HG03108 (cell line): ENCODE results near the gene CES5A.
"Not testable (repeated sequence)": the region's sequence is repeated elsewhere in the genome, so short reads cannot be mapped to it uniquely, and the experiment has no call there.

Experiments used
- ATAC-seq: cut with Tn5 transposase; IDR thresholded peaks from one replicate; pipeline ENCODE4 v1.9.1; 2021; ENCODE audit warnings: moderate library complexity; ENCODE audit not compliant: unreplicated experiment

The CES5A gene

GRCh38 chr16:55832425-55832772 lies 42.8 kb downstream of the CES5A start:
- no peak for ATAC-seq

- ATAC-seq, result no peak
Measured at GRCh38 chr16:55830658-55831294, 44.4 kb downstream of the CES5A start.

GRCh38 chr16:55829232-55829631 lies 45.9 kb downstream of the CES5A start:
- not testable (repeated sequence) for ATAC-seq

- no peak for ATAC-seq
Measured at GRCh38 chr16:55828680-55829079, 46.5 kb downstream of the CES5A start.

- ATAC-seq, result no peak
Measured at GRCh38 chr16:55825115-55825728, 50.0 kb downstream of the CES5A start.

- no peak for ATAC-seq
Measured at GRCh38 chr16:55824473-55825000, 50.6 kb downstream of the CES5A start.

GRCh38 chr16:55822280-55822810 lies 52.8 kb downstream of the CES5A start:
- no peak for ATAC-seq

GRCh38 chr16:55821210-55821609 lies 54.0 kb downstream of the CES5A start:
- ATAC-seq, result no peak

- no peak for ATAC-seq
Measured at GRCh38 chr16:55820615-55821014, 54.6 kb downstream of the CES5A start.

GRCh38 chr16:55817236-55817912 lies 57.8 kb downstream of the CES5A start:
- ATAC-seq, result no peak

GRCh38 chr16:55816222-55816621 lies 59.0 kb downstream of the CES5A start:
- not testable (repeated sequence) for ATAC-seq

GRCh38 chr16:55815320-55815719 lies 59.9 kb downstream of the CES5A start:
- ATAC-seq, result no peak

- ATAC-seq, result not testable (repeated sequence)
Measured at GRCh38 chr16:55814174-55814573, 61.0 kb downstream of the CES5A start.

- not testable (repeated sequence) for ATAC-seq
Measured at GRCh38 chr16:55813730-55814129, 61.4 kb downstream of the CES5A start.

- no peak for ATAC-seq
Measured at GRCh38 chr16:55812951-55813350, 62.2 kb downstream of the CES5A start.

GRCh38 chr16:55811811-55812210 lies 63.4 kb downstream of the CES5A start:
- ATAC-seq, result no peak

- no peak for ATAC-seq
Measured at GRCh38 chr16:55810451-55810961, 64.7 kb downstream of the CES5A start.

- ATAC-seq, result no peak
Measured at GRCh38 chr16:55809851-55810250, 65.3 kb downstream of the CES5A start.

- no peak for ATAC-seq
Measured at GRCh38 chr16:55809386-55809785, 65.8 kb downstream of the CES5A start.

GRCh38 chr16:55808286-55808685 lies 66.9 kb downstream of the CES5A start:
- ATAC-seq, result not testable (repeated sequence)

- ATAC-seq, result not testable (repeated sequence)
Measured at GRCh38 chr16:55805104-55805503, 70.1 kb downstream of the CES5A start.

- ATAC-seq, result not testable (repeated sequence)
Measured at GRCh38 chr16:55803681-55804080, 71.5 kb downstream of the CES5A start.
